NCI-H345 (cell line): Measurements from ENCODE around the gene COMMD9.
A peak's percentile ranks its signal among the peaks of the same experiment; 100 is the strongest.
"Not testable (repeated sequence)": the region's sequence is repeated elsewhere in the genome, so short reads cannot be mapped to it uniquely, and the experiment has no call there.

Experiments
- DNase-seq: peaks from one replicate; lab custom pipeline; 2025; lab: John Stamatoyannopoulos, UW

The COMMD9 gene

GRCh38 chr11:36289226-36289852 is at the start of gene COMMD9:
TSS of gene COMMD9 (minus strand) at chr11:36289424. CDS start at chr11:36289412, 12 bp downstream.
- peak; percentile 96 for DNase-seq

GRCh38 chr11:36333897-36334296 is 44.7 kb upstream of the COMMD9 start:
- no peak for DNase-seq

- DNase-seq, result no peak
These were observed 44.2 kb upstream of the COMMD9 start for GRCh38 chr11:36333468-36333867.

- no peak for DNase-seq
These were observed 41.2 kb upstream of the COMMD9 start for GRCh38 chr11:36330411-36330810.

- no peak for DNase-seq
These were observed 39.9 kb upstream of the COMMD9 start for GRCh38 chr11:36328966-36329673.

GRCh38 chr11:36326524-36327419 is 37.5 kb upstream of the COMMD9 start:
- no peak for DNase-seq

- DNase-seq, result not testable (repeated sequence)
These were observed 36.2 kb upstream of the COMMD9 start for GRCh38 chr11:36325403-36325802.

- DNase-seq, result not testable (repeated sequence)
These were observed 35.7 kb upstream of the COMMD9 start for GRCh38 chr11:36324956-36325355.

- DNase-seq, result no peak
These were observed 28.8 kb upstream of the COMMD9 start for GRCh38 chr11:36317992-36318391.

- no peak for DNase-seq
These were observed 26.8 kb upstream of the COMMD9 start for GRCh38 chr11:36316049-36316448.

- DNase-seq, result no peak
These were observed 25.2 kb upstream of the COMMD9 start for GRCh38 chr11:36314434-36314767.

GRCh38 chr11:36313750-36314433 is 24.7 kb upstream of the COMMD9 start:
- no peak for DNase-seq

GRCh38 chr11:36312611-36313472 is 23.6 kb upstream of the COMMD9 start:
- no peak for DNase-seq

- DNase-seq, result peak; percentile 52
These were observed 22.8 kb upstream of the COMMD9 start for GRCh38 chr11:36311926-36312595.

GRCh38 chr11:36309779-36310178 is 20.6 kb upstream of the COMMD9 start:
- no peak for DNase-seq

GRCh38 chr11:36308577-36308976 is 19.4 kb upstream of the COMMD9 start:
- DNase-seq, result no peak

- DNase-seq, result no peak
These were observed 17.7 kb upstream of the COMMD9 start for GRCh38 chr11:36306888-36307287.

- no peak for DNase-seq
These were observed 15.8 kb upstream of the COMMD9 start for GRCh38 chr11:36305047-36305446.

GRCh38 chr11:36304351-36304750 is 15.1 kb upstream of the COMMD9 start:
- DNase-seq, result no peak

GRCh38 chr11:36300650-36301049 is 11.4 kb upstream of the COMMD9 start:
- DNase-seq, result no peak
